ENCODE measurements around the gene CD99L2.

GRCh38 chrX:150871341-150871811 is 27.1 kb downstream of the CD99L2 start:
- TF ChIP-seq TCF4 (CRISPR knock-in tag; IDR thresholded peaks at IDR 0.05; ENCODE audit: borderline replicate concordance), result no peak
- no peak for TF ChIP-seq RARB (CRISPR knock-in tag; IDR thresholded peaks at IDR 0.05)
- TF ChIP-seq BACH2 (CRISPR knock-in tag; IDR thresholded peaks at IDR 0.05; ENCODE audit: borderline replicate concordance), result no peak
- no peak for TF ChIP-seq ZFP30 (CRISPR knock-in tag; IDR thresholded peaks at IDR 0.05)
- no peak for TF ChIP-seq ZFP3 (CRISPR knock-in tag; IDR thresholded peaks at IDR 0.05)
- TF ChIP-seq PATZ1 (CRISPR knock-in tag; IDR thresholded peaks at IDR 0.05; ENCODE audit: borderline replicate concordance), result no peak
